Testis (tissue), 2 donors: ENCODE measurements around the gene DLX4.

Experiments
- CTCF ChIP-seq, 3 experiments: fragments of 450-650 bp in 2 of 3; fragments of 200-600 bp in 1 of 3; sonication (generic) in 1 of 3; IDR thresholded peaks; one replicate each; pipeline ENCODE4 v1.5.1; 2016 to 2019; ENCODE audit warnings: antibody characterized with exemption in 3 of 3, mild to moderate bottlenecking in 2 of 3, moderate library complexity in 1 of 3
- POLR2A ChIP-seq: fragments of 450-650 bp; IDR thresholded peaks from one replicate; pipeline ENCODE4 v1.6.1; 2017; ENCODE audit warnings: antibody characterized with exemption, mild to moderate bottlenecking, moderate library complexity

- TF ChIP-seq CTCF (IDR thresholded peaks at IDR 0.05) (no peak), POLR2A (no peak)
These were observed 27.6 kb upstream of the DLX4 start for GRCh38 chr17:49941427-49941826.
